Upper lobe of left lung (tissue), 6 donors: ENCODE results near the gene FGFR1OP2. TPM values are rescaled to one million over a fixed set of nuclear protein-coding genes. Genes with fewer than 3 reads are reported as not detected.
"Not testable (repeated sequence)": the region's sequence is repeated elsewhere in the genome, so short reads cannot be mapped to it uniquely, and the experiment has no call there.

Source experiments
- ATAC-seq, 2 donors: fragments of 200-7000 bp; cut with Tn5 transposase; one replicate each; pipeline ENCODE4 v1.9.1; 2022; ENCODE audit warnings: mild to moderate bottlenecking in 2 of 2, moderate library complexity in 2 of 2; ENCODE audit not compliant: low FRiP score in 2 of 2
- DNase-seq, 2 donors: peaks; one replicate each; pipeline ENCODE4 v3.0.0-alpha.2; 2019 to 2020
- H3K27ac ChIP-seq, 4 donors: fragments of 200-600 bp; sonication (generic); one replicate each; pipeline ENCODE4 v1.5.1; 2016 to 2019
- H3K27me3 ChIP-seq, 4 donors: fragments of 200-600 bp; sonication (generic); one replicate each; pipeline ENCODE4 v1.5.1; 2017 to 2019
- H3K36me3 ChIP-seq, 4 donors: fragments of 200-600 bp; sonication (generic); one replicate each; pipeline ENCODE4 v1.5.1; 2016 to 2019
- H3K4me1 ChIP-seq, 4 donors: fragments of 200-600 bp; sonication (generic); one replicate each; pipeline ENCODE4 v1.5.1; 2018 to 2019
- H3K4me3 ChIP-seq, 4 donors: fragments of 200-600 bp; sonication (generic); one replicate each; pipeline ENCODE4 v1.5.1; 2017 to 2019; ENCODE audit warnings: mild to moderate bottlenecking in 2 of 4, moderate library complexity in 1 of 4
- H3K9me3 ChIP-seq, 4 donors: fragments of 200-600 bp; sonication (generic); one replicate each; pipeline ENCODE4 v1.5.1; 2018 to 2019
- CTCF ChIP-seq, 6 experiments: fragments of 450-650 bp in 4 of 6; fragments of 200-600 bp in 2 of 6; sonication (generic) in 2 of 6; IDR thresholded peaks; one replicate each; pipeline ENCODE4 v1.5.1; 2016 to 2019; ENCODE audit warnings: antibody characterized with exemption in 6 of 6
- EP300 ChIP-seq, 4 donors: sonication (generic); formaldehyde crosslinking; IDR thresholded peaks; one replicate each; pipeline ENCODE4 v1.5.1; 2017; ENCODE audit warnings: antibody characterized with exemption in 4 of 4, control low read depth in 2 of 4
- POLR2A ChIP-seq, 4 donors: fragments of 450-650 bp; IDR thresholded peaks; one replicate each; pipeline ENCODE4 v1.5.1; 2016 to 2017; ENCODE audit warnings: antibody characterized with exemption in 4 of 4, mild to moderate bottlenecking in 2 of 4
- POLR2AphosphoS5 ChIP-seq, 2 donors: sonication (generic); formaldehyde crosslinking; IDR thresholded peaks; one replicate each; pipeline ENCODE4 v1.5.1; 2017; ENCODE audit warnings: antibody characterized with exemption in 2 of 2
- WGBS, 2 donors: methylation state at CpG; one replicate each; pipeline ENCODE4 v1.1.5; 2017 to 2018; 5-methylcytosine and 5-hydroxymethylcytosine counted together
- total RNA-seq, 6 donors: library from RNA; depleted of rRNA in 4 of 6; stranded (reverse); fragments of >200 nt in 4 of 6; gene quantifications; one replicate each; pipeline versions ENCODE4 v1.1.0 to v1.2.1, GENCODE V29; 2016 to 2021
- donor health status: DM: no; HTN: no; CAD: no; lungs with moderate emphysema.
- donor health status: DM: no; HTN: yes; CAD: no; lungs with severe emphysema.

FGFR1OP2 gene
- total RNA-seq, 6 donors from 2014 or later = 30.3 to 89.7 (median 53.7) TPM

- no peak overlapping the region for H3K4me3 ChIP-seq
- peaks cover 0 to 7% (median 0%) of the 10 kb centered on the region in 4 donors for H3K36me3 ChIP-seq
- ATAC-seq (no peak), DNase-seq (no peak)
- H3K4me1 ChIP-seq = no peaks in the 10 kb centered on the region
- WGBS, 2 donors = 91 to 97% methylated on average over 2 of the region's 2 CpGs
- H3K9me3 ChIP-seq = no peaks in the 10 kb centered on the region
- no peak for TF ChIP-seq POLR2AphosphoS5 (IDR thresholded peaks at IDR 0.05)
- TF ChIP-seq POLR2A (IDR thresholded peaks at IDR 0.05) = no peak
- TF ChIP-seq EP300 (IDR thresholded peaks at IDR 0.05) = no peak
- no peak for TF ChIP-seq CTCF (IDR thresholded peaks at IDR 0.05)
- no peaks in the 10 kb centered on the region for H3K27me3 ChIP-seq
- peak overlapping the region in 1 of 4 donors; percentile 72 for H3K27ac ChIP-seq
Measured at GRCh38 chr12:26896913-26897312, 41.4 kb upstream of the FGFR1OP2 start.

GRCh38 chr12:26903396-26903795 lies 34.9 kb upstream of the FGFR1OP2 start:
- not testable (repeated sequence) for H3K9me3 ChIP-seq, H3K27ac ChIP-seq, H3K27me3 ChIP-seq, H3K4me1 ChIP-seq, H3K4me3 ChIP-seq, DNase-seq, ATAC-seq
- peaks cover 0 to 36% (median 7%) of the 10 kb centered on the region in 4 donors for H3K36me3 ChIP-seq
- 63 to 67% methylated on average over 3 of the region's 3 CpGs for WGBS, 2 donors

GRCh38 chr12:26906024-26906423 lies 32.2 kb upstream of the FGFR1OP2 start:
- TF ChIP-seq EP300 (IDR thresholded peaks at IDR 0.05) = no peak
- TF ChIP-seq POLR2AphosphoS5 (IDR thresholded peaks at IDR 0.05) = no peak
- no peak for TF ChIP-seq CTCF (IDR thresholded peaks at IDR 0.05)
- TF ChIP-seq POLR2A (IDR thresholded peaks at IDR 0.05) = no peak
- Histone ChIP-seq H3K4me1 (no peaks in the 10 kb centered on the region), H3K27ac (no peak overlapping the region), H3K4me3 (no peak overlapping the region), H3K9me3 (no peaks in the 10 kb centered on the region), H3K36me3 (peaks cover 6 to 54% (median 16%) of the 10 kb centered on the region in 4 donors), H3K27me3 (no peaks in the 10 kb centered on the region)
- DNase-seq (no peak), ATAC-seq (no peak)
- WGBS, 2 donors = 63 to 74% methylated on average over 1 of the region's 1 CpG

GRCh38 chr12:26906704-26907103 lies 31.6 kb upstream of the FGFR1OP2 start:
- Histone ChIP-seq H3K27ac (no peak overlapping the region), H3K4me1 (no peaks in the 10 kb centered on the region), H3K36me3 (peaks cover 6 to 61% (median 18%) of the 10 kb centered on the region in 4 donors), H3K9me3 (no peaks in the 10 kb centered on the region), H3K27me3 (no peaks in the 10 kb centered on the region), H3K4me3 (no peak overlapping the region)
- DNase-seq (no peak), ATAC-seq (no peak)
- TF ChIP-seq POLR2A (IDR thresholded peaks at IDR 0.05) (no peak), CTCF (IDR thresholded peaks at IDR 0.05) (no peak), EP300 (IDR thresholded peaks at IDR 0.05) (no peak), POLR2AphosphoS5 (IDR thresholded peaks at IDR 0.05) (no peak)
- WGBS, 2 donors = 59 to 71% methylated on average over 1 of the region's 1 CpG

- peaks cover 0 to 42% (median 5%) of the 10 kb centered on the region in 4 donors for H3K36me3 ChIP-seq
- no peak for TF ChIP-seq EP300 (IDR thresholded peaks at IDR 0.05)
- peak in 1 of 6 experiments; percentile 10 for TF ChIP-seq CTCF (IDR thresholded peaks at IDR 0.05)
- no peak for TF ChIP-seq POLR2AphosphoS5 (IDR thresholded peaks at IDR 0.05)
- TF ChIP-seq POLR2A (IDR thresholded peaks at IDR 0.05) = no peak
- H3K27me3 ChIP-seq = no peaks in the 10 kb centered on the region
- no peak overlapping the region for H3K27ac ChIP-seq
- DNase-seq = no peak
- no peak for ATAC-seq
- WGBS, 2 donors = 83 to 84% methylated on average over 5 of the region's 5 CpGs
- H3K4me3 ChIP-seq = no peak overlapping the region
- no peaks in the 10 kb centered on the region for H3K9me3 ChIP-seq
- no peaks in the 10 kb centered on the region for H3K4me1 ChIP-seq
Measured at GRCh38 chr12:26918321-26919215, 19.7 kb upstream of the FGFR1OP2 start.
